GM12873 (cell line): ENCODE measurements around the gene MKRN2.

Source experiments
- CTCF ChIP-seq: IDR thresholded peaks from 2 replicates; pipeline ENCODE4 v1.5.1; 2012; ENCODE audit warnings: low read depth, mild to moderate bottlenecking, moderate library complexity, low read length, control low read depth; ENCODE audit not compliant: insufficient read depth; ENCODE audit errors: missing control alignments

Gene MKRN2

GRCh38 chr3:12536423-12536822 is 20.5 kb upstream of the MKRN2 start:
- TF ChIP-seq CTCF, result no peak

GRCh38 chr3:12541625-12542024 is 15.3 kb upstream of the MKRN2 start:
- peak; percentile 37 for TF ChIP-seq CTCF

DNA sequence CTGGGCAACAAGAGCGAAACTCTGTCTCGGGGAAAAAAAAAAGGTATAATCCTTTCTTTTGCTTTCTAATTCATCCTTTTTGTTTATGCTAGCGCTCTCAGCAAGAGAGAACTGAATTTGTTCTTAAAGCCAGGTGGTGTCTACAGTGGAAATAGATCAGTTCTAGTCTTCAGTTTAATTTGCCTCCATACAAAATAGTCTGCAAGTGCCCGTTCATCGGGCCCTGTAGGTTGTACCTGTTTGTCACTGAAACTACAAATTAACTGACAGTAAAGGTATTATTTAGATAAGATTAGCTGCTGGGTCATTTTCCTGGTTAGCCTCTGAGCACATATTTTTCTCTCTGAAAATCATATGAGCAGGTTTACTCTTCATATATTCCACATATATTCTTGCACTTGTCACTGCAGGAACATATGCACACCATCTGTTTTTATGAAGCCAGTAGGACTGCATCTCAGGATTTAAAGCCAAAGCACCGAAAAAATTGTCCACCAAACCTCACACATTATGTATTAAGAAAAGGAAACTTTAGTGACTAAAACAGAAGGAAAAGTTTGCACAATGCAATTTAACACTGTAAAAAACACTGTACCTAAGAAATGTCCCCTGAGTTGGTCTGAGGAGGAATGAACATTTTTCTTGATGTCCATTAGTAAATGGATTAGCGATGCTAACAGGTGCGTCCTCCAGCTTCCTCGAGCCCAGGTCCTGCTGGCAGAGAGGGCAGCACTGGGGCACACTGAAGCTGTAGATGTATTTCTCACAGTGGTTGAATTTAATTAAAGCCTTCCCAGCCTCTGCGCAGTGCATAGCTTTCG is 12.0 kb upstream of the MKRN2 start:
- TF ChIP-seq CTCF, result no peak

DNA sequence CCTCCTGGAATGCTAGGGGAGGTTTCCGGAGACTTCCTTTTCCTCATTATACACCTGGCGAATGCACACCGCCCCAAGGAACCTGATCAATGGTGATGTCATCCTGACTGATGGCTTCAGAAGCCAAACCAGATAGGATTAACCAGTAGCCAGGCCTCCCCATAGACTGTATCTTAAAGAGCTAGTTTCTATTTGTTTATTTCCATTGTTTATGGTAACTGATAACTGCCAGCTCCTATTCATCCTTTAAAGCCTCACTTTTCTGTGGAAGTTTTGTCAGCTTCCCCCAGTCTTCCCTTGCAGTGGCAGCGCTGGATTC is 11.5 kb upstream of the MKRN2 start, which contains the start of gene MKRN2OS:
Gene MKRN2OS, minus strand, starts transcription at position 27 of the 319 bp plus-strand sequence. CDS start 35 bp downstream, outside the sequence.
- no peak for TF ChIP-seq CTCF

- TF ChIP-seq CTCF, result no peak
These were observed 6.7 kb upstream of the MKRN2 start for GRCh38 chr3:12549971-12550760.

DNA sequence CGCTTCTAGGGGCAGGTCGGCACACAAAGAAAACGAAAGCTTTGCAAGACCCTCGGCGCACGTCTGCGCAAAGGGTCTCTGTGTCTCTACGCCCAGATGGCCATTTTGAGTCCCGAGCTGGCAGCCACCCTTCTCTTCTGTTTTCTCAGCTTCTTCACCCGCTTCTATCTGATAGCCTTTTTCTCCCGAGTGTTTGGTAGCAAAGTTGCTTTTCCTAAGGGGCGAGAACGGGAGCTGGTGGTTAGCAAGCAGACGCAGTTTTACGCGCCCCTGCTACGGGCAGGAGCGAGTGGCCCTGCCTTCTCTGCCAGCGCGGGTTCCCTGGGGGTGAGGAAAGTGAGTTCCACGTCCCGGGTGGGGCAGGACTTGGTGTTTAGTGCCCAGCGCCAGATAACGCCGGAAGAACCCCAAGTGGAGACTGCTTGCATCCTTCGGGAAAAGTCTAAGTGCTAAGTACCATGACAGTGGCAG is 2.9 kb upstream of the MKRN2 start:
- TF ChIP-seq CTCF, result no peak

DNA sequence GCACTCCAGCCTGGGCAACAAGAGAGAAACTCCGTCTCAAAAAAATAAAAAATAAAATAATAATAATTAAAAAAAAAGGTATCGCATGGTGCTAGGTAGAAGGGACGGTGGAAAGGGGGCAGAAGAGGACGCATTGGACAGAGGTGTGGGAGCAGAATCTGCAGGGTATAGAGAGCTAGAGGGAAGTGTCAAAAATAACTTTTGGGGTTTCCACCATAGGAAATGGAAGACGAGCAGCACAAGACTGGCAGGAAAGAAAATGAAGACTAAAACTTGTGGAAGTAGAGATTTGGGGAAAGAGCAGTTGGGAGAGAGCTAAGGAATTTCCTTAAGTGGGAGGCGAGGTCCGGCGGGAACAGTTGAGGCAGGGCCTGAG is 585 bp upstream of the MKRN2 start:
- TF ChIP-seq CTCF, result no peak
